KMS-11 (cell line): Measurements from ENCODE around the gene DISC1.

ENCODE experiments used
- H2AFZ ChIP-seq: fragments of 200-600 bp; sonication (generic); 2 replicates; pipeline ENCODE4 v1.6.1; 2016; ENCODE audit warnings: antibody characterized with exemption, mixed run types, low read depth
- H3K27ac ChIP-seq: fragments of 200-600 bp; sonication (generic); 2 replicates; pipeline ENCODE4 v1.6.1; 2016; ENCODE audit warnings: mild to moderate bottlenecking, mixed run types
- H3K27me3 ChIP-seq: fragments of 200-600 bp; sonication (generic); 2 replicates; pipeline ENCODE4 v1.6.1; 2017; ENCODE audit warnings: mild to moderate bottlenecking, low read depth, mixed run types, moderate library complexity; ENCODE audit not compliant: insufficient read depth
- H3K36me3 ChIP-seq: fragments of 200-600 bp; sonication (generic); 2 replicates; pipeline ENCODE4 v1.6.1; 2017; ENCODE audit warnings: mild to moderate bottlenecking, mixed run types; ENCODE audit not compliant: insufficient read depth
- H3K4me1 ChIP-seq: fragments of 200-600 bp; sonication (generic); 2 replicates; pipeline ENCODE4 v1.6.1; 2016; ENCODE audit warnings: mild to moderate bottlenecking, low read depth, mixed run types; ENCODE audit not compliant: poor library complexity, severe bottlenecking
- H3K4me2 ChIP-seq: fragments of 200-600 bp; sonication (generic); 2 replicates; pipeline ENCODE4 v1.7.0; 2016; ENCODE audit warnings: mild to moderate bottlenecking, mixed run types
- H3K4me3 ChIP-seq: fragments of 200-600 bp; sonication (generic); IDR thresholded peaks from 2 replicates; pipeline ENCODE4 v1.6.1; 2017; ENCODE audit warnings: low read depth, low read length, mixed read lengths; ENCODE audit not compliant: insufficient read depth
- H3K79me2 ChIP-seq: fragments of 200-600 bp; sonication (generic); 2 replicates; pipeline ENCODE4 v1.6.1; 2016; ENCODE audit warnings: low read depth, mixed run types; ENCODE audit not compliant: insufficient read depth
- H3K9ac ChIP-seq: fragments of 200-600 bp; sonication (generic); 2 replicates; pipeline ENCODE4 v1.6.1; 2016; ENCODE audit warnings: mild to moderate bottlenecking, mixed run types
- H4K20me1 ChIP-seq: fragments of 200-600 bp; sonication (generic); 2 replicates; pipeline ENCODE4 v1.6.1; 2016; ENCODE audit warnings: mild to moderate bottlenecking, mixed run types; ENCODE audit not compliant: insufficient read depth
- CTCF ChIP-seq: fragments of 200-600 bp; sonication (generic); conservative IDR thresholded peaks from 2 replicates; pipeline ENCODE4 v1.6.1; 2017; ENCODE audit warnings: low read depth, mild to moderate bottlenecking, antibody characterized with exemption, low read length, moderate library complexity, mixed read lengths

The DISC1 gene

GRCh38 chr1:231935856-231936255, 309.3 kb downstream of the DISC1 start:
- H4K20me1 ChIP-seq: no peaks in the 10 kb centered on the region
- no peak overlapping the region for H3K4me3 ChIP-seq

GRCh38 chr1:231936983-231937775, 310.6 kb downstream of the DISC1 start:
- Histone ChIP-seq H3K4me3 (no peak overlapping the region), H3K27ac (no peak overlapping the region), H3K36me3 (no peaks in the 10 kb centered on the region), H3K4me2 (no peak overlapping the region), H2AFZ (no peak overlapping the region), H4K20me1 (no peaks in the 10 kb centered on the region), H3K4me1 (no peaks in the 10 kb centered on the region), H3K79me2 (no peaks in the 10 kb centered on the region), H3K9ac (no peak overlapping the region), H3K27me3 (no peaks in the 10 kb centered on the region)
- no peak for TF ChIP-seq CTCF

More at GRCh38 chr1:231935856-231936255, 309.3 kb downstream of the DISC1 start:
- H3K27me3 ChIP-seq: no peaks in the 10 kb centered on the region
- TF ChIP-seq CTCF: no peak
- H3K4me1 ChIP-seq: no peaks in the 10 kb centered on the region
- H2AFZ ChIP-seq: no peak overlapping the region
- no peak overlapping the region for H3K4me2 ChIP-seq
- H3K79me2 ChIP-seq: no peaks in the 10 kb centered on the region
- H3K27ac ChIP-seq: no peak overlapping the region
- H3K36me3 ChIP-seq: no peaks in the 10 kb centered on the region
- no peak overlapping the region for H3K9ac ChIP-seq

DNA sequence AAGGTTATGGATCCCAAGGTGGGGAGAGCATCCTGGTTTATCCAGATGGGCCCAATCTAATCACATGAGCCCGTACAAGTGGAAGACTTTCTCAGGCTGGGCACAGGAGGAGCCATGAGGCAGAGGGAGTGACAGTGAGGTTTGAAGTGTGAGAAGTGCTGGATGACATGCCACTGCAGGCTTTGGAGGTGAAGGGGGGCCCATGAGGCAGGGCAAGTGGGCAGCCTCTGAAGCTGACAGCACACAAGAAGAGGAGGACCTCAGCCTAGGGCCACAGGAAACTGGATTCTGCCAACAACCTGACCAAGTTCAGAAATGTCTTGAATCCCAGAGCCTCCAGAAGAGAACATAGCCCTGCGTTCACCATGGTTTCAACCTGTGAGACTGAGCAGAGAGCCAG, 311.6 kb downstream of the DISC1 start:
- Histone ChIP-seq H3K4me3 (no peak overlapping the region), H2AFZ (no peak overlapping the region), H3K4me1 (no peaks in the 10 kb centered on the region), H3K9ac (no peak overlapping the region), H3K27me3 (no peaks in the 10 kb centered on the region), H3K4me2 (no peak overlapping the region), H4K20me1 (no peaks in the 10 kb centered on the region), H3K79me2 (no peaks in the 10 kb centered on the region), H3K27ac (no peak overlapping the region), H3K36me3 (no peaks in the 10 kb centered on the region)
- no peak for TF ChIP-seq CTCF

DNA sequence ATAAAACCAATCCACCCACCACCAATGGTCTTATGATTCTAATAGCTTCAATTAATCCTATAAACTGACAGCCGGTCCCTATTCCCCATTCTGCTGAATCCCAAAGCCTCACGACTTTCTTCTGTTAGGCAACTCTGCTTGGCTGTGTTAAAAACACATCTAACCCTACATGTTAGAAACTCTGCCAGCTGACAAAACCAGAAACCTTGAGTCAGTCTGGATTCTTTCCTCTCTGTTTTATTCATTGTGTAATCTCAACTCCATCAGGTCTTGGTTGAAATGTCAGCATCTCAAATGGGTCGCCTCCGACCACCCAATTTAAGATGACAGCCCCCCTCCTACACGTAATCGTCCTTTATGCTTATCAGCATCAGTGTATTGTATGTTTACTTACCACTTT, 312.1 kb downstream of the DISC1 start:
- Histone ChIP-seq H3K4me3 (no peak overlapping the region), H4K20me1 (no peaks in the 10 kb centered on the region), H3K4me2 (no peak overlapping the region), H3K27ac (no peak overlapping the region), H3K36me3 (no peaks in the 10 kb centered on the region), H2AFZ (no peak overlapping the region), H3K4me1 (no peaks in the 10 kb centered on the region), H3K27me3 (no peaks in the 10 kb centered on the region), H3K9ac (no peak overlapping the region), H3K79me2 (no peaks in the 10 kb centered on the region)
- no peak for TF ChIP-seq CTCF
